Mesendoderm (in vitro differentiated cells): ENCODE measurements around the gene CALML6.
"Not testable (repeated sequence)": the region's sequence is repeated elsewhere in the genome, so short reads cannot be mapped to it uniquely, and the experiment has no call there.

ENCODE experiments used
- DNase-seq: peaks from one replicate; pipeline ENCODE4 v3.0.0; 2013
- H2AK5ac ChIP-seq: 2 replicates; pipeline ENCODE4 v1.6.1; 2013; ENCODE audit warnings: low read length, inconsistent platforms
- H2BK120ac ChIP-seq: 2 replicates; pipeline ENCODE4 v1.6.1; 2013; ENCODE audit warnings: low read depth, mild to moderate bottlenecking, low read length, moderate library complexity, mixed read lengths
- H2BK15ac ChIP-seq: replicated peaks from 2 replicates; pipeline ENCODE4 v1.6.1; 2013; ENCODE audit warnings: low read depth, mild to moderate bottlenecking, moderate library complexity
- H2BK5ac ChIP-seq: 2 replicates; pipeline ENCODE4 v1.6.1; 2013; ENCODE audit warnings: low read length, inconsistent platforms
- H3K18ac ChIP-seq: 2 replicates; pipeline ENCODE4 v1.6.1; 2013; ENCODE audit warnings: mild to moderate bottlenecking, low read length, mixed read lengths
- H3K23ac ChIP-seq: one replicate; pipeline ENCODE4 v1.6.1; 2013; ENCODE audit warnings: low read length
- H3K27ac ChIP-seq: 2 replicates; pipeline ENCODE4 v1.5.1; 2013; ENCODE audit warnings: low read depth, mild to moderate bottlenecking, inconsistent platforms, low read length, moderate library complexity
- H3K27me3 ChIP-seq: 2 replicates; pipeline ENCODE4 v1.6.1; 2013; ENCODE audit warnings: low read length, control low read depth, mild to moderate bottlenecking, inconsistent platforms; ENCODE audit not compliant: insufficient read depth, poor library complexity
- H3K36me3 ChIP-seq: 2 replicates; pipeline ENCODE4 v1.6.1; 2013; ENCODE audit warnings: low read length, inconsistent platforms; ENCODE audit not compliant: control insufficient read depth, insufficient read depth
- H3K4ac ChIP-seq: one replicate; pipeline ENCODE4 v1.6.1; 2013; ENCODE audit warnings: low read depth, mild to moderate bottlenecking, low read length, moderate library complexity
- H3K4me1 ChIP-seq: 2 replicates; pipeline ENCODE4 v1.6.1; 2013; ENCODE audit warnings: low read depth, low read length, inconsistent platforms; ENCODE audit not compliant: control insufficient read depth
- H3K4me2 ChIP-seq: 2 replicates; pipeline ENCODE4 v1.6.1; 2013; ENCODE audit warnings: low read length
- H3K4me3 ChIP-seq: 2 replicates; pipeline ENCODE4 v1.5.1; 2013; ENCODE audit warnings: mild to moderate bottlenecking, low read length
- H3K56ac ChIP-seq: one replicate; pipeline ENCODE4 v1.6.1; 2013; ENCODE audit warnings: low read length
- H3K79me1 ChIP-seq: 2 replicates; pipeline ENCODE4 v1.6.1; 2013; ENCODE audit warnings: low read length, inconsistent platforms
- H3K79me2 ChIP-seq: 2 replicates; pipeline ENCODE4 v1.6.1; 2013; ENCODE audit warnings: mild to moderate bottlenecking, low read length; ENCODE audit not compliant: control insufficient read depth, insufficient read depth
- H3K9ac ChIP-seq: 2 replicates; pipeline ENCODE4 v1.6.1; 2013; ENCODE audit warnings: low read length, inconsistent platforms
- H4K5ac ChIP-seq: one replicate; pipeline ENCODE4 v1.6.1; 2013; ENCODE audit warnings: low read length
- H4K8ac ChIP-seq: one replicate; pipeline ENCODE4 v1.6.1; 2013; ENCODE audit warnings: low read depth, mild to moderate bottlenecking, control low read depth, low read length, moderate library complexity
- WGBS: extraction: QIAGEN DNeasy Blood & Tissue Kit; methylation state at CpG from one replicate; pipeline ENCODE4 v1.1.7; 2013; ENCODE audit warnings: low lambda C conversion rate, missing lambda C conversion rate; ENCODE audit not compliant: insufficient coverage; ENCODE audit errors: extremely low coverage; 5-methylcytosine and 5-hydroxymethylcytosine counted together

The CALML6 gene

GRCh38 chr1:1880617-1881312, 34.3 kb upstream of the CALML6 start:
- no peak overlapping the region for H3K9ac ChIP-seq
- H4K8ac ChIP-seq = no peak overlapping the region
- no peak for DNase-seq
- no peak overlapping the region for H2BK120ac ChIP-seq
- H3K79me1 ChIP-seq = peaks cover 2% of the 10 kb centered on the region
- H2BK15ac ChIP-seq = no peak overlapping the region
- H3K36me3 ChIP-seq = no peaks in the 10 kb centered on the region
- H3K27ac ChIP-seq = no peak overlapping the region
- no peak overlapping the region for H3K4me3 ChIP-seq
- H4K5ac ChIP-seq = no peak overlapping the region
- peaks cover 4% of the 10 kb centered on the region for H3K4me1 ChIP-seq
- H3K4ac ChIP-seq = no peak overlapping the region
- no CpG with 5 or more reads among the region's 13 CpGs for WGBS
- peaks cover 80% of the 10 kb centered on the region for H3K79me2 ChIP-seq
- no peaks in the 10 kb centered on the region for H3K27me3 ChIP-seq
- H3K56ac ChIP-seq = no peak overlapping the region
- H2AK5ac ChIP-seq = no peak overlapping the region
- no peak overlapping the region for H3K4me2 ChIP-seq
- no peak overlapping the region for H3K23ac ChIP-seq
- H3K18ac ChIP-seq = no peak overlapping the region
- H2BK5ac ChIP-seq = no peak overlapping the region

DNA sequence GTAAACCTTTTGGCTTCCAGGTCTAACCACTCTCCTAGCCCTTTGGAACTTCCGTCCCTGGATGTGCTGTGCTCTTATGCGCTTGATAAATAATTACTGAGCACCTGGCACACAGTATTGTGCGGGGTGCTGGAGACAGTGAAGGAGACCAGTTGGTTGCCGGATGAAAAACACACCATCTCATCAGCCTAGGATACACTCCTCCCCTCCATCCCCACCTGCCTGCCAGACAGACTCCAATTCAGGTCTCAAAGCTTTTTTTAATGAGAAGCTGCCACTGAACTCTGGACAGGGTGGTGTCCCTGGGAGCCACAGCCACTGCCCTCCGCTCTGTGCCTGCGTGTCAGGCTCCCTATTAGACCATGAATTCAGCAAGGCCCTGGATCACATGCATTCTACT, 33.3 kb upstream of the CALML6 start:
- Histone ChIP-seq H3K23ac (no peak overlapping the region), H3K27me3 (no peaks in the 10 kb centered on the region), H2BK5ac (no peak overlapping the region), H3K36me3 (no peaks in the 10 kb centered on the region), H3K79me1 (peaks cover 2% of the 10 kb centered on the region), H3K27ac (no peak overlapping the region), H3K9ac (no peak overlapping the region), H3K4me1 (peaks cover 4% of the 10 kb centered on the region), H3K4ac (no peak overlapping the region), H2BK120ac (no peak overlapping the region), H2BK15ac (no peak overlapping the region), H3K79me2 (peaks cover 80% of the 10 kb centered on the region), H3K56ac (peak overlapping the region; percentile 35), H3K4me3 (no peak overlapping the region), H3K18ac (no peak overlapping the region), H4K8ac (no peak overlapping the region), H4K5ac (no peak overlapping the region), H3K4me2 (no peak overlapping the region), H2AK5ac (no peak overlapping the region)
- no peak for DNase-seq
- no CpG with 5 or more reads among the region's 6 CpGs for WGBS

DNA sequence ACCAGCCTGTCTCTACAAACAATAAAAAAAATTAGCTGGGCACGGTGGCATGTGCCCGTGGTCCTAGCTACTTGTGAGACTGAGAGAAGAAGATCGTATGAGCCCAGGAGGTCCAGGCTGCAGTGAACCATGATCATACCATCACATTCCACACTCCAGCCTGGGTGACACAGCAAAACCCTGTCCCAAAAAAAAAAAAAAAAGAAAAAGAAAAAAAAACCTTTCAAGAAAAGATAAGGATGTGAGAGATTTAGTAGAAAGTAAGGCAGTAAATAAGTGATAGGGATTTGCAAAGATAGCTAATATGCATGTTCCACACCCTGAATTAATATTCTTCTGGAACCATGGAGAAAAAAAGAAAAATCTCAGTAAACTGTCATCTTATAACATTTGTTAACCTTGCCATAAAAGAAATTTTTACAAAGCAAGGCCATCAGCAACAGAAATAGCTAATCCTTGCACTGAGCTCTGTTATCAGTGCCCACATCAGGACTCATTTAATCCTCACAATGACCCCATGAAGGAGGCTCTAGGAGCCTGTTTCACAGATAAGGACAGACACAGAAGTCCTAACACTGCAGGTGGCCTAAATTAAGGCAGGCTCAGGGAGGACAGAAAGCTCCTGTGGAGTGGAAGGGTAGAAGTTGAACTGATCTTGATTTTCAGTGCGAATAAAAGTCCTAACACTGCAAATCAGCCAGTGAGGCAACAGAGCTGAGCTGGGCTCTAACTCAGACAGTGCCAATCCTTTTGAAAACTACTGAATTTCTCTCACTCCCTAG, 31.8 kb upstream of the CALML6 start:
- no peak overlapping the region for H3K9ac ChIP-seq
- no peak overlapping the region for H3K4ac ChIP-seq
- no peaks in the 10 kb centered on the region for H3K27me3 ChIP-seq
- no peaks in the 10 kb centered on the region for H3K36me3 ChIP-seq
- no peak overlapping the region for H2AK5ac ChIP-seq
- DNase-seq = peak; percentile 97
- no peak overlapping the region for H2BK120ac ChIP-seq
- H3K23ac ChIP-seq = no peak overlapping the region
- peaks cover 4% of the 10 kb centered on the region for H3K4me1 ChIP-seq
- no peak overlapping the region for H2BK5ac ChIP-seq
- H3K4me2 ChIP-seq = no peak overlapping the region
- no peak overlapping the region for H2BK15ac ChIP-seq
- H4K8ac ChIP-seq = no peak overlapping the region
- no CpG with 5 or more reads among the region's 4 CpGs for WGBS
- no peak overlapping the region for H3K56ac ChIP-seq
- H3K79me2 ChIP-seq = peaks cover 83% of the 10 kb centered on the region
- H4K5ac ChIP-seq = no peak overlapping the region
- no peak overlapping the region for H3K18ac ChIP-seq
- peaks cover 2% of the 10 kb centered on the region for H3K79me1 ChIP-seq
- no peak overlapping the region for H3K4me3 ChIP-seq
- H3K27ac ChIP-seq = no peak overlapping the region

DNA sequence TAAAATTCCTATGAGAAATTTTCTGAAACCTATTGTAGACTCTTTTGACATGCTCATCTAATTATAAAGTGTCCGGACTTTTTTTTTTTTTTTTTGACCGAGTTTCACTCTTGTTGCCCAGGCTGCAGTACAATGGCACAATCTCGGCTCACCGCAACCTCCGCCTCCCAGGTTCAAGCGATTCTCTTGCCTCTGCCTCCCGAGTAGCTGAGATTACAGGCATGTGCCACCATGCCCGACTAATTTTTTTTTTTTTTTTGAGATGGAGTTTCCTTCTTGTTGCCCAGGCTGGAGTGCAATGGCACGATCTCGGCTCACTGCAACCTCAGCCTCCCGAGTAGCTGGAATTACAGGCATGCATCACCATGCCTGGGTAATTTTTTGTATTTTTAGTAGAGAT, 31.2 kb upstream of the CALML6 start:
- H3K79me2 ChIP-seq = peaks cover 83% of the 10 kb centered on the region
- not testable (repeated sequence) for H4K5ac ChIP-seq, H2BK5ac ChIP-seq, H2BK120ac ChIP-seq, H3K18ac ChIP-seq, H3K4me2 ChIP-seq, H4K8ac ChIP-seq, H2BK15ac ChIP-seq, H3K27me3 ChIP-seq, H3K4me1 ChIP-seq, DNase-seq, H2AK5ac ChIP-seq, H3K79me1 ChIP-seq, H3K4me3 ChIP-seq, H3K36me3 ChIP-seq, H3K56ac ChIP-seq, H3K23ac ChIP-seq, H3K4ac ChIP-seq, H3K9ac ChIP-seq, H3K27ac ChIP-seq
- no CpG with 5 or more reads among the region's 11 CpGs for WGBS

GRCh38 chr1:1889090-1889750, 25.8 kb upstream of the CALML6 start:
- Histone ChIP-seq H3K4ac (no peak overlapping the region), H3K18ac (no peak overlapping the region), H4K5ac (no peak overlapping the region), H3K9ac (peak overlapping the region; percentile 78), H3K27ac (no peak overlapping the region), H3K36me3 (no peaks in the 10 kb centered on the region), H3K56ac (peak overlapping the region; percentile 94), H3K23ac (no peak overlapping the region), H2BK15ac (no peak overlapping the region), H4K8ac (no peak overlapping the region), H2AK5ac (no peak overlapping the region), H3K79me2 (peaks cover 59% of the 10 kb centered on the region), H3K79me1 (peaks cover 2% of the 10 kb centered on the region), H3K4me3 (peak overlapping the region; percentile 94), H3K27me3 (no peaks in the 10 kb centered on the region), H2BK120ac (no peak overlapping the region), H3K4me2 (no peak overlapping the region), H2BK5ac (no peak overlapping the region), H3K4me1 (peaks cover 4% of the 10 kb centered on the region)
- 100% methylated on average over 3 of the region's 9 CpGs for WGBS
- DNase-seq = no peak
